Activated T-cell treated with anti-CD3 and anti-CD28 coated beads, Interleukin-2, amount 50 U/mL, for 72 hours (primary cell): ENCODE measurements around the gene ARHGAP23. TPM values are rescaled to one million over a fixed set of nuclear protein-coding genes. Genes with fewer than 3 reads are reported as not detected.

ENCODE experiments used
- ATAC-seq, 2 donors: fragments of 150-1000 bp; cut with Tn5 transposase; replicated peaks in 1 of 2; 2 replicates each; pipeline ENCODE4 v1.10.0; 2021; ENCODE audit warnings: moderate library complexity in 2 of 2, mild to moderate bottlenecking in 1 of 2
- DNase-seq, 2 donors: peaks; one replicate each; pipeline ENCODE4 v3.0.0; 2021 to 2022; ENCODE audit warnings: mixed read lengths in 1 of 2
- H3K27ac Mint-ChIP-seq: one replicate; pipeline ENCODE4 v1.8.0; 2022; ENCODE audit warnings: mild to moderate bottlenecking, moderate library complexity, mixed read lengths
- H3K27me3 Mint-ChIP-seq: one replicate; pipeline ENCODE4 v1.8.0; 2022; ENCODE audit warnings: low read depth, mixed read lengths
- H3K36me3 Mint-ChIP-seq, 2 donors: one replicate each; pipeline ENCODE4 v1.8.0; 2022; ENCODE audit warnings: mixed read lengths in 2 of 2, mild to moderate bottlenecking in 1 of 2; ENCODE audit not compliant: insufficient read depth in 2 of 2
- H3K4me1 Mint-ChIP-seq: one replicate; pipeline ENCODE4 v1.8.0; 2022; ENCODE audit warnings: low read depth, mixed read lengths
- H3K4me3 Mint-ChIP-seq, 2 donors: one replicate each; pipeline ENCODE4 v1.8.0; 2022; ENCODE audit warnings: mild to moderate bottlenecking in 2 of 2, mixed read lengths in 2 of 2, moderate library complexity in 2 of 2
- H3K9me3 Mint-ChIP-seq, 2 donors: one replicate each; pipeline ENCODE4 v1.8.0; 2022; ENCODE audit warnings: mixed read lengths in 2 of 2
- total RNA-seq, 2 donors: library from RNA; stranded (reverse); gene quantifications; one replicate each; pipeline ENCODE4 v1.2.3, GENCODE V29; 2022

The ARHGAP23 gene
- total RNA-seq, 2 donors from 2014 or later = 2.6 to 2.7 TPM

- Mint-ChIP-seq H3K9me3 (no peaks in the 10 kb centered on the region), H3K36me3 (no peaks in the 10 kb centered on the region), H3K4me3 (peak overlapping the region; percentile 31 to 94), H3K27me3 (peaks cover 45% of the 10 kb centered on the region), H3K27ac (no peak overlapping the region), H3K4me1 (peaks cover 24% of the 10 kb centered on the region)
- no peak for ATAC-seq
- no peak for DNase-seq
These were observed 129.1 kb downstream of the ARHGAP23 start for GRCh38 chr17:38557396-38557795.

- H3K27me3 Mint-ChIP-seq = peaks cover 52% of the 10 kb centered on the region
- no peaks in the 10 kb centered on the region for H3K36me3 Mint-ChIP-seq
- peaks cover 24% of the 10 kb centered on the region for H3K4me1 Mint-ChIP-seq
- DNase-seq (peak; percentile 91 to 92), ATAC-seq (peak; percentile 77 to 79)
- no peak overlapping the region for H3K27ac Mint-ChIP-seq
- H3K4me3 Mint-ChIP-seq = peak overlapping the region; percentile 94 to 98
- no peaks in the 10 kb centered on the region for H3K9me3 Mint-ChIP-seq
These were observed 129.8 kb downstream of the ARHGAP23 start for GRCh38 chr17:38557836-38558727.

DNA sequence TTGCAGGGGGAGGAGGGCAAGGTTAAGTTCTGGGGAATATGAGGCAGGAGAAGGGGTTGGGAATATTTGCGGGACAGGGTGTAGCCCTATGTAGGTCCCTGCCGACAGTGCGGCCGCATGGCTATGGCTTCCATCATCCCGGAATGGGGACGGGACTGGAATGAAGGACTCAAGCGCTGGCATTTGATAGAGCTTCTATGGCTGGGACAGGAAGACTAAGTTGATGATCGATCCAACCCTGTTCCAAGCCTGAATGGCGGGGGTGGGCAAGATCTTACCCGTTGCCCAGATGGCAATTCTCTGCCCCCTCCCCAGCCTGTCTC is 130.4 kb downstream of the ARHGAP23 start:
- DNase-seq (no peak), ATAC-seq (peak; percentile 40 to 42)
- Mint-ChIP-seq H3K4me1 (peaks cover 29% of the 10 kb centered on the region), H3K9me3 (no peaks in the 10 kb centered on the region), H3K36me3 (no peaks in the 10 kb centered on the region), H3K27me3 (peaks cover 57% of the 10 kb centered on the region), H3K4me3 (peak overlapping the region; percentile 94 to 98), H3K27ac (peak overlapping the region; percentile 39)

GRCh38 chr17:38559051-38559879 is 131.0 kb downstream of the ARHGAP23 start:
- H3K27ac Mint-ChIP-seq = peak overlapping the region; percentile 70
- H3K4me1 Mint-ChIP-seq = peaks cover 32% of the 10 kb centered on the region
- H3K27me3 Mint-ChIP-seq = peaks cover 62% of the 10 kb centered on the region
- peak overlapping the region; percentile 94 to 98 for H3K4me3 Mint-ChIP-seq
- no peaks in the 10 kb centered on the region for H3K36me3 Mint-ChIP-seq
- DNase-seq (peak; percentile 91 to 94), ATAC-seq (peak; percentile 77 to 79)
- H3K9me3 Mint-ChIP-seq = no peaks in the 10 kb centered on the region

- Mint-ChIP-seq H3K9me3 (no peaks in the 10 kb centered on the region), H3K27me3 (peaks cover 68% of the 10 kb centered on the region), H3K4me3 (no peak overlapping the region), H3K36me3 (no peaks in the 10 kb centered on the region), H3K4me1 (peaks cover 32% of the 10 kb centered on the region), H3K27ac (no peak overlapping the region)
- DNase-seq (no peak), ATAC-seq (no peak)
These were observed 131.6 kb downstream of the ARHGAP23 start for GRCh38 chr17:38559880-38560230.

GRCh38 chr17:38560503-38561318 is 132.4 kb downstream of the ARHGAP23 start:
- DNase-seq = no peak
- ATAC-seq = no peak
- peaks cover 69% of the 10 kb centered on the region for H3K27me3 Mint-ChIP-seq
- no peaks in the 10 kb centered on the region for H3K36me3 Mint-ChIP-seq
- H3K9me3 Mint-ChIP-seq = no peaks in the 10 kb centered on the region
- H3K27ac Mint-ChIP-seq = no peak overlapping the region
- peak overlapping the region in 1 of 2 donors; percentile 1 for H3K4me3 Mint-ChIP-seq
- H3K4me1 Mint-ChIP-seq = peaks cover 32% of the 10 kb centered on the region

- H3K36me3 Mint-ChIP-seq = no peaks in the 10 kb centered on the region
- no peaks in the 10 kb centered on the region for H3K9me3 Mint-ChIP-seq
- H3K4me3 Mint-ChIP-seq = no peak overlapping the region
- H3K27me3 Mint-ChIP-seq = peaks cover 70% of the 10 kb centered on the region
- peaks cover 32% of the 10 kb centered on the region for H3K4me1 Mint-ChIP-seq
- H3K27ac Mint-ChIP-seq = no peak overlapping the region
- peak in 1 of 2 donors; percentile 28 for DNase-seq
- ATAC-seq = no peak
These were observed 133.4 kb downstream of the ARHGAP23 start for GRCh38 chr17:38561416-38562214.

Other genes with a start within 250 kb of the ARHGAP23 start
- not detected for gene TBC1D3, start 235.9 kb upstream of the ARHGAP23 start, total RNA-seq
- gene MRPL45, start 131.3 kb upstream of the ARHGAP23 start, total RNA-seq = 10 to 100 TPM; 54.9 to 67.1 TPM
- gene GPR179, start 84.5 kb upstream of the ARHGAP23 start, total RNA-seq = under 1 TPM; 0.09 to 0.60 TPM
- 10 to 100 TPM; 35.7 to 44.7 TPM for gene SOCS7, start 76.6 kb upstream of the ARHGAP23 start, total RNA-seq
- 1 to 10 TPM in 1 of 2 donors, under 1 TPM in 1; 0.72 to 1.8 TPM for gene SRCIN1, start 177.5 kb downstream of the ARHGAP23 start, total RNA-seq
- 10 to 100 TPM; 30.3 to 37.4 TPM for gene EPOP, start 246.5 kb downstream of the ARHGAP23 start, total RNA-seq